Activated CD8-positive, alpha-beta memory T cell treated with anti-CD3 and anti-CD28 coated beads for 24 hours (primary cell): ENCODE data around the gene RNF220.
"Not testable (repeated sequence)": the region's sequence is repeated elsewhere in the genome, so short reads cannot be mapped to it uniquely, and the experiment has no call there.

Experiments used
- DNase-seq: peaks from one replicate; pipeline ENCODE4 v3.0.0-alpha.2; 2020

Gene RNF220

DNA sequence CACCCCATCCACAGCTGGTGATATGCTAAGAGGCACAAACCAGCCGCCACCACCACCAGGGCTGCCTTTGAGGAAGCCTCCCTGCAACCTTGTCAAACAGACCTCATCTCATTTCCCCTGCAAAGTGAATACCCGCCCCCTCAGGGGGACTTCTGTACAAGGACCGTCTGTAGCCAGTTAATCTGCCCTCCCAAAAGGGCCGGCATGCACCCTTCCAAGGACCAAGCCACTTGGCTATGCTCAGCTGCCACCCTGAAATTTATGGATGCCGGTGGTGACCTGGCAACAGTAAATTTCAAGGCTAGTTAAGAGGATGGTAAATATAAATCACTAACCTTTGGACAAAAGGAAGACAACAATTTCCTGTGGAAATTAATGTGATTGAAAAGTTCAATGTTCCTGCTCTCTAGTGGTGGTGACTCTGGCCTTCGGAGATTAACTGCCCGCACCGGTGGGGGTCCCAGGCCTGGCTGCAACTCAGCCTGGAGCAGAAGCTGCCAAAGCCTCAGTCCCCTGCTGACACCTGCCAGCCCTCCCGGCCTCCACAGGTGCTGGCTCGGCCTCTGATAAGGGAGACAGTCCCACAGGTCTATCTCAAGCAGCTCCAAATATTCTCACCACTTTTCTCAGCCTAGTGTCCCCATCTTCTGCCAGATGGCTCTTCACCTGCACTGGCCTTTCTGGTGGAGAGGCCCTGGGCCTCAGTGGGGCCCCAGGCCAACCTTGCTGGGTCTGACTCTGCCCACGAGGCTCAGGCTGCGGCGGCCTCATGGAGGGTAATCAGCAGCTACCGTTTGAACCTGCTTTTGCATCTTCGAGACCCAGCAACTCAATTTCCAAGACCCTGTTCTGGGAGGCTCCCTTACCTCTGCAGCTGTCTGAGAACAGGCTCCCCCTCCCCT lies 257.0 kb downstream of the RNF220 start:
- no peak for DNase-seq

- DNase-seq: no peak
Measured at GRCh38 chr1:44662683-44663030, 257.6 kb downstream of the RNF220 start.

DNA sequence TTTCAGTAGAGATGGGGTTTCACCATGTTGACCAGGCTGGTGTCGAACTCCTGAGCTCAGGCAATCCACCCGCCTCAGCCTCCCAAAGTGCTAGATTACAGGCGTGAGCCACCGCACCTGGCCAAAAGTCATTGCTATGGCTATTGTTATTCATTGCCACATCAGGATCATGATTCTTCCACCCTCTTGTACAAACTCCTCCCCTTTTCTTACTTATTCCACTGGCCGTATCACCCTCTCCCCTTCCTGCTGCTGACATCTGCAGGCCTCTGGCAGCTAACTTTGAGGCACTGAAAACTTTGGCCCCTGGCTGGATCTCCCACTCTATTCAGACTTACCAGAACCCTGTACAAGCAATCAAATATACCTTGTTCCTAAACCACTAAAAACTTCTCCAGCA lies 258.4 kb downstream of the RNF220 start:
- no peak for DNase-seq

DNA sequence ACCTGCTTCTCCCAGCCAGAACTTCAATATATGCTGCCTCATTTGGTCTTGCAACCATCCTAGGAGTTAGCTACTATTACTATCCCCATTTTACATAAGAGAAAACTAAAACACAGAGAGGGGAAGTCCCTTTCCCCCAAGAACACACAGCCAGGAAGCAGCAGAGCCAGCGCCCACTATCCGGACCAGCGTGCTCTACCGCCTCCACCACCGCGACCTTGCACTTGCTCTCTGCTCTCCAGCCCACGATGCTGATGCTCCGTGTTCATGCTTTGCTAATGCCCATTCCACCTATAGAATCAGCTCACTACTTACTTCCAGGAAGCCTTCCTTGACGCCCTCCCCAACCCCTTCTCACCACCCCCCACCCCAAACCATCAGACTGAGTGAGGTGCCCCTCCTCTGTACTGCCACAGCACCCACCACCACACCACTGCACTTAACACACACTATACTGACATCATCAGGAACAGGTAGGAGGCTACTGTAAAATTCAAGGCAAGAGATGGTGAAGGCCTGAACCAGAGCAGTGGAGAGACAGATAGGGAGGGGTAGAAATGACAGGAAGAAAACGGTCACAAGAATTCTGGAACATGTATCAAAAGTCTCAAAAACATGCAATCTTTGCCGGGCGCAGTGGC lies 259.8 kb downstream of the RNF220 start:
- peak; percentile 67 for DNase-seq

DNA sequence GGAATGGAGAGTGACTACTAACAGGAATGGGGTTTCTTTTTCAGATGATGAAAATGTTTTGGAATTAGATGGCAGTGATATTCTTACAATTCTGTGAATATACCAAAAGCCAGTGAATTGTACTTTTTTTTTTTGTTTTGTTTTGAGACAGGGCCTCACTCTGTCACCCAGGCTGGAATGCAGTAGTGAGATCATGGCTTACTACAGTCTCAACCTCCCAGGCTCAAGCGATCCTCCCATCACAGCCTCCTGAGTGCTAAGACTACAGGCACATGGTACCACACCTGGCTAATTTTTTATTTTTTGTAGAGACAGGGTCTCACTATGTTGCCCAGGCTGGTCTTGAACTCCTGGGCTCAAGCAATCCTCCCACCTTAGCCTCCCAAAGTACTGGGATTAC lies 261.7 kb downstream of the RNF220 start:
- DNase-seq: not testable (repeated sequence)

DNA sequence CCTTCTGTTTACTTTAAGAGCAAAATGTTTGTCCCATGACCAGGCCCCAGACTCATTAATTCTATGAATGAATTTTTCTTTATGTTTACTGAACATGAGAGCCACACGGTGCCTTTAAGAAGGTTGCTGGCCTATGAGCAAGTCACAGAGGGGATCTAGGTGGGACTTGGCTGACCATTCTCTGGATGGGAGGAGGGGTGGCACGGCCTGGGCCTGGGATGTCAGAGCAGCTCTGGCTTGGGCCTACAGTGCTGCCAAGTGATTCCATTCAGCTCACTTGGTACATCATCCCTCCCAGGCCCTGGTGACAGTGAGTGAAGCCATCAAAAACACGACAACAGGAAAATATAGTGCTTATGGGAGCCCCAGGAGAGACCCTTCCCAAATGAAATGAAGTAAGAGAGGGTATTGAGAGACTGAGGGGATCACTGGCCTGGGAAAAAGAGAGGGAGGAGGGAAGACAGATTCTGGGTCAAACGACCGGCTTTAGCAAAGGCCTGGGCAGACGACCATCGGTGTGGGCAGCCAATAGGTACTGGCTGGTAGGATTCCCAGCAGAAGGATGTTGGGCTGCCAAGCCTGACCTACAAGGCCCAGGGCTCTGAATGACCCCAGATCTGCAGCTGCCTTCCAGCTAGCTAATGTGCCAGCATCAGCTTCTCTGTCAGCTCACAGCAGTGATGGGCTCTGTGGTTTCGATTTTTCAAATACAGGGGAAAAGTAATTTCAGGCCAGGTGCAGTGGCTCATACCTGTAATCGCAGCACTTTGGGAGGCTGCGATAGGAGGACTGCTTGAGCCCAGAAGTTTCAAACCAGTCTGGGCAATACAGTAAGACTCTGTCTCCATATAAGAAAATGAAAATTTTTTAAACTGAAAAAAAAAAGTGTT lies 265.9 kb downstream of the RNF220 start:
- no peak for DNase-seq

- DNase-seq: no peak
Measured at GRCh38 chr1:44672254-44672955, 267.4 kb downstream of the RNF220 start.

- no peak for DNase-seq
Measured at GRCh38 chr1:44672961-44673674, 268.1 kb downstream of the RNF220 start.

GRCh38 chr1:44673675-44674112 lies 268.6 kb downstream of the RNF220 start:
- DNase-seq: no peak

GRCh38 chr1:44674113-44675000 lies 269.3 kb downstream of the RNF220 start, which contains the start of the genes ARMH1 and TMEM53:
Gene ARMH1, plus strand, starts transcription at chr1:44674714. Its CDS starts 14,984 bp downstream, at chr1:44689698.
Gene TMEM53, minus strand, starts transcription at chr1:44674481. Its CDS starts 90 bp downstream, at chr1:44674391.
- peak; percentile 99 for DNase-seq

DNA sequence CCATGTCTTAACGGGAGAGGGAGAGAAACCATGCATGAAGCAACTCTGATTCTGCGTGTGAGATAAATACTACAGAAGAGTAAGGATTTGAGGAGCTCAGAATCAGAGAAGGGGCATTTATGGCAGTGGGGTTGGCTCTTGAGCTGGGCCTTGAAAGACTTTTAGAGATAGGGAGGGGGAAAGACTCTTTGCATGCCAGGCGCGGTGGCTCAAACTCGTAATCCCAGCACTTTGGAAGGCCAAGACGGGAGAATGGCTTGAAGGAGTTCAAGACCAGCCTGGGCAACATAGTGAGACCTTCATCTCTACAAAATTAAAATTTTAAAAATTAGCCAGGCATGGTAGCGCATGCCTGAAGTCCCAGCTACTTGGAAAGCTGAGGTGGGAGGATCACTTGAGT lies 270.1 kb downstream of the RNF220 start:
- no peak for DNase-seq

GRCh38 chr1:44676484-44677200 lies 271.6 kb downstream of the RNF220 start:
- DNase-seq: no peak

- DNase-seq: no peak
Measured at GRCh38 chr1:44677201-44677766, 272.2 kb downstream of the RNF220 start.

- no peak for DNase-seq
Measured at GRCh38 chr1:44678120-44678519, 273.1 kb downstream of the RNF220 start.

- DNase-seq: no peak
Measured at GRCh38 chr1:44678626-44679025, 273.6 kb downstream of the RNF220 start.

DNA sequence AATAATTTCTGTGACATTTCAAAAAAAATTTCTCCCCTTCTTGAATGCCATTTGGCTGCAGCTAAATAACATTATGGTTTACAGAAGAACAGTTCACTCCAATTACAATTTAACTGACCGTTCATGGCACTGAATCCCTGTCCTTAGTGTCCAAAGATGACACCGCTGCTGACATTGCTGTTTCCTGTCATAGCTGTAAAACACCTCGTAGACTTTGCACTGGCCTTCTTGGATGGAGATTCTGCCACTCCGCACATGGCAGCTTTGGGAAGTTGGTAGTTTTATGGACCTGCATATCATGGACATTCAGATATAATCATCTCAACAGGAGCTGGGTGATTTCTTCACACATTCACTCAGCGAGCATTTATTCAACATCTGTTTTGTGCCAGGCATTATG lies 274.4 kb downstream of the RNF220 start:
- DNase-seq: no peak

GRCh38 chr1:44681905-44682882 lies 277.1 kb downstream of the RNF220 start:
- no peak for DNase-seq

- DNase-seq: no peak
Measured at GRCh38 chr1:44682883-44683265, 277.8 kb downstream of the RNF220 start.
